ENCODE results near the gene FBXO21.

GRCh38 chr12:117092511-117092780 is 97.8 kb downstream of the FBXO21 start:
- no peak for TF ChIP-seq CTCF (IDR thresholded peaks at IDR 0.05; ENCODE audit: insufficient read depth, low read depth, low read length)
- TF ChIP-seq EZH2 (IDR thresholded peaks at IDR 0.05; ENCODE audit: insufficient read depth, low read length) = no peak

Measured in astrocyte (in vitro differentiated cells and primary cell).